ENCODE data around the gene NDUFAF3. TPM values are rescaled to one million over a fixed set of nuclear protein-coding genes. Genes with fewer than 3 reads are reported as not detected.

NDUFAF3 gene
- total RNA-seq, 1 experiment from 2014 or later = 36.8 TPM

GRCh38 chr3:49029563-49029884, 7.6 kb downstream of the NDUFAF3 start (continued):
- TF ChIP-seq E2F5 (CRISPR knock-in tag; IDR thresholded peaks at IDR 0.05) (peak; percentile 4; the same call in 1 of the 2 replicates), GABPB1 (CRISPR knock-in tag; IDR thresholded peaks at IDR 0.05) (no peak)

- Mint-ChIP-seq H3K36me3 (peaks cover 57% of the 10 kb centered on the region), H3K4me3 (no peak overlapping the region), H3K27me3 (ENCODE audit: low read depth) (no peaks in the 10 kb centered on the region), H3K4me1 (peaks cover 17% of the 10 kb centered on the region), H3K27ac (no peak overlapping the region), H3K9me3 (no peaks in the 10 kb centered on the region)
- ATAC-seq = no peak
- DNase-seq (ENCODE audit: low spot score) = no peak
- no peak for TF ChIP-seq STAT6 (CRISPR knock-in tag; conservative IDR thresholded peaks at IDR 0.05; ENCODE audit: low read depth)
- no peak for TF ChIP-seq ELF4 (CRISPR knock-in tag; IDR thresholded peaks at IDR 0.05; ENCODE audit: low read depth)
- TF ChIP-seq ZNF396 (CRISPR knock-in tag; IDR thresholded peaks at IDR 0.05; ENCODE audit: borderline replicate concordance) = no peak
- no peak for TF ChIP-seq ZNF425 (CRISPR knock-in tag; conservative IDR thresholded peaks at IDR 0.05)
- TF ChIP-seq ZNF671 (CRISPR knock-in tag; IDR thresholded peaks at IDR 0.05) = no peak
- no peak for TF ChIP-seq FOXJ3 (CRISPR knock-in tag; IDR thresholded peaks at IDR 0.05; ENCODE audit: borderline replicate concordance)
- TF ChIP-seq ZMAT4 (CRISPR knock-in tag; IDR thresholded peaks at IDR 0.05) = no peak
- no peak for TF ChIP-seq MYBL2 (CRISPR knock-in tag; IDR thresholded peaks at IDR 0.05)
- no peak for TF ChIP-seq HMGXB4 (CRISPR knock-in tag; IDR thresholded peaks at IDR 0.05)
- no peak for TF ChIP-seq CTCF (IDR thresholded peaks at IDR 0.05)
- no peak for TF ChIP-seq ZNF423 (CRISPR knock-in tag; IDR thresholded peaks at IDR 0.05)
- no peak for TF ChIP-seq ZBTB43 (CRISPR knock-in tag; IDR thresholded peaks at IDR 0.05)
- no peak for TF ChIP-seq ATF6 (CRISPR knock-in tag; IDR thresholded peaks at IDR 0.05)
- TF ChIP-seq RORB (CRISPR knock-in tag; IDR thresholded peaks at IDR 0.05) = no peak
- TF ChIP-seq E2F1 (CRISPR knock-in tag; IDR thresholded peaks at IDR 0.05) = no peak
- CTCF ChIA-PET = interaction anchor here (0.6 to 1.2 kb wide), 3 partner anchors 9 to 122 kb away, joined by 3 to 5 read pairs (median 3); no protein-coding TSS in a partner anchor
- POLR2A ChIA-PET = no interaction called here
Measured at GRCh38 chr3:49030321-49030720, 8.4 kb downstream of the NDUFAF3 start.
